Daoy (cell line): Measurements from ENCODE around the gene BSND. TPM values are rescaled to one million over a fixed set of nuclear protein-coding genes. Genes with fewer than 3 reads are reported as not detected.

Source experiments
- DNase-seq: peaks from one replicate; pipeline ENCODE4 v3.0.0-alpha.2; 2015; ENCODE audit warnings: low read depth
- total RNA-seq: library from RNA; depleted of rRNA; stranded (reverse); fragments of >200 nt; shearing (Covaris generic); gene quantifications from 2 replicates; pipeline ENCODE4 v1.2.3, GENCODE V29; 2014; rRNA removed

BSND gene
- total RNA-seq, 1 experiment from 2014 or later = not detected

GRCh38 chr1:55060133-55060999, 61.6 kb downstream of the BSND start:
- DNase-seq = no peak

DNA sequence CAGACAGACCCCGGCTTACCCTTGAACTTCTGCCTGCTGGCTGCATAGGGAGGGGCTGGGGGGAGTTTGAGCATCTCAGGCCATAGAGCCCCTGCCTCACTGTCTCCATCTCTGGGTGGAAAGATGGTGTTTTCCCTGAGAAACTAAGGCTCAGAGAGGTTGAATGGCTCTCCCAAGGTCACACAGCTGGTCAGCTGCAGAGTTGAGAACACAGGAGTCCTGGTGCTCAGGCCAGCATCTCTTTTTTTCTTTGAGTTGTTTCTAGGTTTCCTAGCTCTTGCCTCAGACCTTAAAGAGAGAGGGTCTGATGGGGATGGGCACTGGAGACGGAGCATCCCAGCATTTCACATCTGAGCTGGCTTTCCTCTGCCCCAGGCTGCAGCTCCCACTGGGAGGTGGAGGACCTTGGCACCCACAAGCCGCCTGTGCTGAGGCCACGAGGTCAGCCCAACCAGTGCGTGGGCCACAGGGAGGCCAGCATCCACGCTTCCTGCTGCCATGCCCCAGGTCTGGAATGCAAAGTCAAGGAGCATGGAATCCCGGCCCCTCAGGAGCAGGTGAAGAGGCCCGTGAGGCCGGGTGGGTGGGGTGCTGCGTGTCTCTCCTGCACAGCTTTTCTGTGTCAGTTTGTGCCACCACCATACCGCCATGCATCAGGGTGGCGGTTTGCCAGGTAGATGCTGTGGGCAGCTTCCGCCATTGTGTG, 62.4 kb downstream of the BSND start:
- no peak for DNase-seq

Other genes with a start within 250 kb of the BSND start
- gene PARS2, start 234.4 kb upstream of the BSND start, total RNA-seq = 5.8 and 7.3 TPM in 2 replicates
- gene TTC22, start 197.6 kb upstream of the BSND start, total RNA-seq = not detected in 2 replicates
- gene DHCR24, start 111.7 kb upstream of the BSND start, total RNA-seq = 91.9 and 121 TPM in 2 replicates
- not detected in 2 replicates for gene TMEM61, start 18.3 kb upstream of the BSND start, total RNA-seq
- gene PCSK9, start 40.6 kb downstream of the BSND start, total RNA-seq = 0.03 and 0.29 TPM in 2 replicates
- 17.8 and 19.7 TPM in 2 replicates for gene USP24, start 216.4 kb downstream of the BSND start, total RNA-seq